ENCODE data around the gene SPOP.
"Not testable (repeated sequence)": the region's sequence is repeated elsewhere in the genome, so short reads cannot be mapped to it uniquely, and the experiment has no call there.

The SPOP gene

DNA sequence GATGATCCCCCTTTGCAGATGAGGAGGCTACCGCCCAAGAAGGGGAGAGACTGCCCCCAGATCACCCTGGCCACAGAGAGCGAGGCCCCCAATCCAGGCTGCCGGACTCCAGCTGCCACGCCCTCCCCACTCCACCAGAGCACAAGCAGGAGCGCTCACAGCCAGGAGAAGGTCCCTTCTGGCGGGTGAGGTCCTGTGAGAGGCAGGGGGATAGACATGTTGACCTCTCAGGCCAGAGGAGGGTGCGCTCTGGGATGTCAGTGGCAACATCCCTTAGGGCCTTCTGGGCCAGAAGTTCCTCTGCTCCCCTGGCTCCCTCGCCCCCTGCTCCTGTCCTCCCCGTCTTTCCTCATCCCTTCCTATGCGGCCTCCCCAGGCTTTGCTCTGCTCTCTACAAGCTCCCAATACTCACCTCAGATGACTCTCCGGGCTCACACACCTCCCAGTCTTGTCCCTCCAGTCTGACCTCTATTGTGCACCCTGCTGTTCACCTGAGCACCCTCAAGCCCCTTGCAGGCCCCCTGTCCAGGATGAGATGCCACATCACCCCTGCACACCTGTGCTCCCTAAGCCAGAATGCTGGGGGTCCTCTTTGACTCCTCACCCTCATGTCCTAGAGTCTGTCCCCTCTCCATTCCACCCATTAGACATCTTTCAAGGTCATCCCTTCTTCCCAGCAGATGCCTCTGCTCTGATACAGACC is 107.2 kb downstream of the SPOP start:
- no peak for DNase-seq

DNA sequence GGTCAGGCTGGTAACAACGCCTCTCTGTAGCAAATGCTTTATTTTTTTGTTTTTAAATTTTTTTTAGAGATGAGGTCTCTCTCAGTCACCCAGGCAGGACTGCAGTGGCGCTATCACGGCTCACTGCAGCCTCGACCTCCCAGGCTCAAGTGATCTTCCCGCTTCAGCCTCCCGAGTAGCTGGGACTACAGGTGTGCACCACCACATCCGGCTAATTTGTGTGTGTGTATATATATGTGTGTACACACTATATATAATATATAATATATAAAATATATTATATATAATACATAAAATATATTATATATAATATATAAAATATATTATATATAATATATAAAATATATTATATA is 109.2 kb downstream of the SPOP start:
- DNase-seq, result not testable (repeated sequence)

DNA sequence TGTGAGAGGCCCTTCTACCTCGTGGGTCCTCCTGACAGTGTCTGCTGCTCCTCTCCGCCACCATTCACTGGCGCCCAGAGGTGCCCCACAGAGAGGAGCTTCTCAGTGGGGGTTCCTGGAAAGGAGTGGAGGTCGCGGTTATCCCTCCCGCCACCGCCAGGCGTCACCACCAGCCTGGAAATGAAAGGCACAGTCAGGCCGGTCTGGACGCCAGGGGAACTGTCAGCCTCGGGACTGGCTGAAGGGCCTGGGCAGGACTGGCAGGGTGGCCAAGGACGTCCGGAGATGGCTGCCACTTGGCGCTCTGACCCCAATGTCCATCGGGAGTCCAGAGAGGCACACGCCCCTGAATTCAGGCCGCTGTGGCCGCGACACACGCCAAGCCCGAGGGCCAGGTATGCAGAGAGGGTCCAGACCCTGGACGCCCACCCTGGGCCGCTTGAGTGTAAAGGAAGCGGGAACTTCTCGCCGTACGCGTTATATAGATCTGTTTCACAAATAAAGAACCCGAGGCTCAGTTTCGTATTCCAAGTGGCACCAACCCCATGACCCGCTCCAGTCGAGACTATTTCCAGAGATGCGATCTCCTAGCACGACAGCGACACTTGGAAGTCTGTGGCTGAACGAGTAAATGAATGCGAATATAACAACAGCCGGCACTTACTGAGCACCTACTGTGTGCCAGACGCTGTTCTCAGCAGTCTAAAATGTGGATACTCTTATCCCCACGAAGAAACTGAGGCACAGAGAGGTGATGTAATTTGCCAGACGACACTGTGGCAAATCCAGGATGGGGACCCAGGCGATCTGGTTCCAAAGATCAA is 109.8 kb downstream of the SPOP start:
- DNase-seq, result no peak

DNA sequence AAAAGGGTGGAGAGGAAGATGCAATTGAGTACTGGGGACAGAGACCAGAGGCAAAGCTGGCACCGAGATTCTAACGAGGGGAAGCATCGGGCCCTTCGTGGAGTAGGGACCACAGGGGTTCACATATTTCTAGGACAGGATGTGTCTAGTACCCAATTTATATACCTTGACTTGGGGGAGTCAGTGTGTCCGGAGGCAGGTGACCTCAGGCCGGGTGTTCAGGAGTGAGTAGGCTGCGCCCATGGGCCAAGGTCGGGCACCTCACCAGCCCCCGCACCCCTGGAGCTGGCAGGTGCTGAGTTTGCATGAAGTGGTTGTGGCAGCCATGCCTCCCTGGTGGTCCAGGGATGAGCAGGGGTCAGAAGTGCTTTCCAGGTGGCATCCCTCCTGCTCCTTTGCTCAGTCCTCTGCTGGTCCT is 110.8 kb downstream of the SPOP start:
- DNase-seq, result no peak

DNA sequence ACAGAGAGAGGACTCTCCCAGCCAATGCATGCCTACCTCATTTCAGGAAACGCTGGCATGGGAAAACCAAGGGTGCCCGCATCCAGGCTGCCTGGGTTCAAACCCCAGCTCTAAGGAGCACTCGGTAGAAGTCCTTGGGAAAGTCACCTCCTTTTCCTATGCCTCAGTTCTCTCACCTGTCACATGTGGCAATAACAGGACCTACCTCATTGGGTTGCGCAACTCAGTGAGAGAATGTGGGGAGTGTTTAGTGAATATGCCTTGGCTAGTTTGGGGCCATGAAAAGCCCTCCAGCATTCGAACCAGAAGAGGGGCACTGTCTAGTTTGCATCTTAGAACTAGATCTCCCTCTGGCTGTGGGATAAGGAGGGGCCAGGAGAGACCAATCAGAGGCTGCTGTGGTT is 111.2 kb downstream of the SPOP start:
- no peak for DNase-seq

DNA sequence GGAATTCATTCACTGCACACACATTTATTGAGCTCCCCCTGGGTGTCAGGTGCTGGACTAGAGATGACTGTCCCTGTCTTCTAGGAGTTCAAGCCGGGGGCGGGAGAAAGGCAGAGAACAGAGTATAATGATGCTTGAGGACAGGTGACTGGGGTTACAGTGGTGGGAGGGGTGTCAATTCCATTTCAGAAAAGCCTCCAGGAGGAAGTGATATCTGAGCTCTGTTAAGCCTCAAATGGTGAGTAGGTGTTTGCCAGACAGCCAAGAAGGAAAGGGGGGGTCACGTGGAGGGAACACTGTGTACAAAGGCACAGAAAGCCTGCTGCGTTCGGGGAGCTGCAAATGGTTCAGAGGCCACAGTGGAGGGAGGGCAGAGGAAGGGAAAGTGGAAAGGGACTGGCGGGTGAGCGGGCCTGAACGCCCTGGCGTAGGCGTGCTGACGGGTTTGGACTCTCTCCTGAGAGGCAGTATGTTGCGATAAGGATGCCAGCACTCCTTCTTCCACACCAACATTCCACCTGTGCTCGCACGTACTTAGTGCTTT is 111.9 kb downstream of the SPOP start:
- DNase-seq, result peak; percentile 62

DNA sequence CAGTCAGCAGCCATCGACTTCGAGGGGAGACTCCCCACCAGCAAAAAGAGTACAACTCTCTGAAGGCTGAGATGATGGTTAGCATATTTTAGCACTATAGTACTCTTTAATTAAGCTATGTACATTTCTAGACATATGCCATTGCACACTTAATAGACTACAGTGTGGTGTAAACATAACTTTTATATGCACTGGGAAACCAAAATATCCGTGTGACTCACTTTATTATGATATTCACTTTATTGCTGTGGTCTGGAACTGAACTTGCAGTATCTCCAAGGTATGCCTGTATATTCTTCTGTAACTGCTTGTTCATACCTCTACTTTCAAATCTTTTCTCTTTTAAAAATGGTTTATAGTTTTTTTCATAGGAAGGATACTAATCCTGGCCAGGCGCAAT is 113.3 kb downstream of the SPOP start:
- no peak for DNase-seq

DNA sequence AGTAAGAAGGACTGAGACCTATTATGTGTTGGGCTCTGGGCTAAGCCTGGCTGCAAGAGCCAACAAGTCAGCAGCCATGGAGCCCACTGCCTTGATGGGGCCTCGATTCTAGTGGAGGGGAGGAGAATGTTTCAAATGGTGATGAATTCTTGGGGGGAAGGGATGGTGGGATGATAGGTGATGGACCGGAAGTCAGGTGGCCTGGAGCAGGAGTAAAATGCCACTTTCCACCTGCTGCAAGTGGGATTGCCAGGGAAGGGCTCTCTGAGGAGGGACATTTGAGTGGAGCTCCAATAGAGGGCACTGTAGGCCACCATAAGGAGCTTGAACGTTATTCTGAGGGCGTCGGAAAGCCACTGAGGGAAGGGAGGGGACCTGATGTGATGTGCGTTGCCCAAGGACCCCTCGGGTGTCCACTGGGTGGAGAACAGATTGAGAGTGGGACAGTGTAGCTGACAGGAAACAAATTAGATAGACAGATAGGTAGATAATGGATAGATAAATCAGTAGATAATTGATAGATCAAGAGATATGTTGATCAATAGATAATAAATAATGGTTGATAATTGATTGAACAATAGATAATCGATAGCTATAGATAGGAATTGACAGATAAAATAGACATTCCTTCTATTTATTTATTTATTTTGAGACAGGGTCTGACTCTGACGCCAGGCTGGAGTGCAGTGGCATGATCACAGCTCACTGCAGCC is 120.4 kb downstream of the SPOP start:
- peak; percentile 76 for DNase-seq

DNA sequence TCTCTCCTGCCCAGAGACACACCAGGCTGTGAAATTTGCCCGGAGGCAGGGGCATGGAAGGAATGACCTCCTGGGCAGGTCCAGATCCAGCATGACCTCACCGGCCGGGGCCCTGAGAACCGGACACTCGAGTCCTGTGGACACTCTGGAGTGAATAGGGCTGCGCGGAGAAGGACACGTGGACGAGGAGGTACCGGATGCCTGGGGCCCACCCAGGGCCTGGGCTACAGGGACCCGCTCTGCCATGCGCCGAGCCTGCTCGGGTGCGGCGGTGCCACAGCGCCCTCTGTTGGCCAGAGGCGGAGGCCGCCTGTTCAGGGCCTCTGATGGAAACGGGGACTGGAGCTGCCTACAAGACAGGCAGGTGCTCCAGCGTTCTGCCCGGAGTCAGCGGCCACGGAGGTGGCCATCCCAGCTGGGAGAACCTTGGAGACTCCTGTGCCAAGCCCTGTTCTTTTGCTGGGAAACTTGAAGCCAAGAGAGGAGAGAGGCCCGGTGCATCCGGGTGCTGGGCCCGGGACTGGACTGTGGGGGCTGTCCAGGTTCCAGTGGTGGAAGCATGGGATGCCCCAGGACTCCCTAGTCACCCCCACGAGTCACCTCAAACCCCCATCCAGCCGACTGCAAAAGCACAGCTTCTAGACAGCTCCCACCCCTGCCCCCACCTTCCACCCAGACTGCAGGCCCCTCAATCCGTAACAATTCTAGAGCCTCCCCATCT is 121.5 kb downstream of the SPOP start:
- DNase-seq, result peak; percentile 51

DNA sequence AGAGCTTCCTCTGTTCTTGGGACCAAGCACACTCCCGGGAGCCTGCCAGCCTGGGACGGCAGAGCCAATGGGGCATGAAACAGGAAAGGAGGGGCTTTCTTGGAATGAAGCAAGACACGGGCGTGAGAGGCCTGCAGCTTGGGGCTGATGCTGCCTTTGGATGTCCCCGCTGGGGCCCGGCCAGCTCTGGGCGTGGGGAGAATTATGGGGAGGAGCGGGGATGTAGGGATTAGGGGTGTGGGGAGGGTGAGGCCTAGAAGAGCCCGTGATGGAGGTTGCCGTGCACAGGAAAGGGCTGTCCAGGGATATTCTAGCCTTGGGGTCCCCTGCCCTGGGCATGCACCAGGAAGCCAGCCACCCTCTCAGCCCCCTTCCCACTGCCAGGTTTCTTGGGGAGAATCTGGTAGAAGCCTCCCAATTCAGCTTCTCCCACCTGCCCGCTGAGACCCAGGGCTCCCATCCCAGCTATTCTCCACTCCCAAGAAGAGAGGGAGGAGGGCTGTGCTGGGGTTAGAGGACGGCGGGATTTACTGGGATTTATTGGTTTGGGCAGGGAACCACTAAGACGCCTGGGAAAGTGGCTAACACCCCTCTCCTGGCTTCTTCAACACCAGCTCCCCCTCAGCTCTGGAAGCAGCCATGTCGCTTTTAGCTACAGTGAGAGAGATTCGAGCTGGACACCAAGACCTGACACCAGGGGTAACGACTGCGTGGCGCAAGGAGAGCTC is 122.2 kb downstream of the SPOP start:
- DNase-seq, result no peak

DNA sequence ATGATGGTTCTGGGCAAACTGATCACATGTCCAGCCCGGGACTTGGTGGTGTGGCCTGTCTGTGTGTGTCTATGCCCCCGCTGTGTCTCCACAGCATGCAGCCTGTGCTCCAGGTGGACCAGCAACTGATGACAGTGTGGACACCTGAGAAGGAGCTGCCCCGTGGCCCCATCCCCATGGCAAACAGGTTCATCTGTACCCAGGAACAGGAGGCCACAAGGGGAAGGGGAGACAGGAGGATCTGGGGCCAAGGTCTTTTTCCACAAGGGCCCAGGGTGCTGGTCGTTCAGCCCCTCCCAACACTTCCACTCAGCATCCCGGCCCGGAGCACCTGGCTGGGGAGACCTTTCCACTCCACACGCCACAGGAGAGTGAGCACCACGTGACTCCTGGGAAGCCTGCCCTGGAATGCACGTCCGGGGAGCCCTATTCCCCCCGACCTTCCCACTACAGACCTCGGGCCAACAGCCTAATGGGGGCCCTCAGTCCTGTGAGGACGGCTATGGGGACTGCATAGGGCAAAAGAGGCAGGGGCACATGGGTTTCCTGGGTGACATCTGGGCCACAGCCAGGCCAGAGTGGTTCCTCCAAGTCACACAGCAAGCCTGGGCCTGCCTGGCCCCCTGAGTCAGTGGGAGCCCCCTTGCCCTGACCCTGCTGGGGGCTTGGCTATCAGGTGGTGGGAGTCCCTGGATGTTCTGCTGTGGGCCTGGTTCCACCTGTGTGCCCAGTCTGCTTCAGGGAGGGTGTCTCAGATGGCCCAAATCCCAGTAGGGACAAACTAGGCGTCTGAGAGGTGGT is 123.0 kb downstream of the SPOP start:
- DNase-seq, result no peak

DNA sequence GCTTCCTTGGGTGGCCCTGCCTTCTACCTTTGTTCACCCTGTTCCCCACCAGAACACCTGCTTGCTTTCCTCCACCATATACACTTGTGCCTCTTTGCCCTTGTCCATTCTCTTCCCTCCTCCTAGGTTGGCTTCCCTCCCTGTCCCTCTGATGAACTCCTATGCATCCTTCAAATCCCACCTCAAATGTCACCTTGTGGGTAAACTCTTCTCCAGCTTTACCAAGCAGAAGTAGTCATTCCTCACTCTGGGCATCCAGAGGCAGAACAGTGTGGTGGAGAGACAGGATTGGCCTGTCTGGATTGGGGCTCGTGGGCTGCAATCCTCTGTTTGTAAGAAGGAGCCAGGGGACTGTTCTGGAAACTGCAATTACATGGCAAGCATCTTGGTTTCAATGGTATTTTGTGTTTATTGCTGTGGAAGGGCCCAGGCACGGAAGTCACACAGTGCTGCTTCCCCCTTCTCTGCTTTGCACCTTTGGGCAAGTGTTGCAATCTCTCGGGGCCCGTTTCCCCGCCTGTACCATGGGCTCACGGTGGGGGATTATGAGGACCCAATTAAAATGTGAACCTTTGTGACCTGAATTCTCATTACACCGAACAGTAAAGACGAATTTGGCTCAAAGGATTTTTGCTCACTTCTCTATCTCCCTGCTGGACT is 124.1 kb downstream of the SPOP start:
- no peak for DNase-seq

DNA sequence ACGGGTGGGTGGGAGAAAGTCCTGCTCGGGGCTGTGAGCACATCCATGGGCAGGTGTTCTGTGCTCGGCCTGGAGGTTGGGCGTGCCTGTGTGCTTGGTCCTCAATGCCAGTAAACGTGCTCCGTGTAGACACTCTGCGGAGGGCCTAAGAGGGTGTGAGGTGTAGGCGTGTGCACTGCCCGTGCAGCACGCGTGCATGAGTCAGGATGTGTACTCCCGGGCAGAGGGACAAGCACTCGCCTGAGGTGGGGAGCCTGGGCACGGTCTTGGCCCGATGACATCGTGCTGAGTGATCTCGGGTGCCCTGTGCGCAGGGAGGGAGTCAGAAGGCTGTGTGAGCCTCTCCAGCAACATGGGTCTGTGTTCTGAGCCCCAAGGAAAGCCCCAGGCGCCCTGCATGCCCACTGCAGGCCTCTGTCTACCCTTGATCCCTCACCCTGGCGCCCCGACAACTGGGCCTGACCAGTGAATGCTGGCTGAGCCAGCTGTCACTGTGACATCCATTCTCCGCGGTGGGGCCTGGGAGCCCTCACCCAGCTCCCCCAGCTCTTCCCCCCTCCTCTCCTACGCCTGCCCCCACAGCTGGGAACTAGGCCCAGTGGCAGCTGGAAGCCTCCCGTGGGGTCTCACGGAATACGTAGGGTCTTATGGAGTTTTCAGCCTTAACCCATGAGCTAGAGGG is 125.7 kb downstream of the SPOP start:
- no peak for DNase-seq

DNA sequence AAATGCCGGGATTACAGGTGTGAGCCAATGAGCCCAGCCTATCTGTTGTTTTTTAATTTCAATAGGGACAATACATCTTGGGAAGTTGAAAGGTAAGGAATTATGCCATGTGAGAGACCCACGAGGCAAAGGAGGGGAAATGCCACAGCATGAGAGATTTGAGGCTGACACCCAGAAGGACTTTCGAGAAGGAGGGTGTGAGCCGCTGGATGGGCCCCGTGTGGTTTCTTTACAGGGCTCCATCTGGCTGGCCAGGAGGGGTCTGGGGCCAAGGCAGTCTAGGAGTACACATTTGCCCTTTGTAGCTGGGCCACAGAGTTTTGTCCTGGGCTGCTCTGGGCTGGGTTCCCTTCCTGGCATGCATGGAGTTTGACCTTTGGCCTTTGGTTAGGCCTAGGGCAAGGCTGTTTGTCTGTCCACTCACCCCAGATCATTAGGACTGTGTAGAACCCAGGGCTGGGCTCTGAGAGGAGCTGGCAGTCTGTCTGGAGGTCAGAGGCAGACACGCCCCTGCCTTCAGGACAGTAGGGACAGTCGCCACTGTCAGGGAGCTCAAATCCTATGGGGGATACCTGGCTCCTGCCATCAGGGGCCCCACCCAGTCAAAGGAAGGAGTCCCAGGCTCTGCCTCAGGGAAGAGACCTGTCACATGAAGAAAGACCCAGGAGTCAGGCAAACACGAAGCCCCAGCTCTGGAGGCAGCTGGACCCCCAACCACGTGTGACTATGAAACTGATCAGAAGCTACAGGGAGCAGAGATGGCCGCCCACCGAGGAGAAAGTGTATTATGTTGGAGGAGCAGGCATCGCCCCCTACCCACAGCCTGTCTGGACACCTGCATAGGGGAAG is 126.5 kb downstream of the SPOP start:
- DNase-seq, result no peak

DNA sequence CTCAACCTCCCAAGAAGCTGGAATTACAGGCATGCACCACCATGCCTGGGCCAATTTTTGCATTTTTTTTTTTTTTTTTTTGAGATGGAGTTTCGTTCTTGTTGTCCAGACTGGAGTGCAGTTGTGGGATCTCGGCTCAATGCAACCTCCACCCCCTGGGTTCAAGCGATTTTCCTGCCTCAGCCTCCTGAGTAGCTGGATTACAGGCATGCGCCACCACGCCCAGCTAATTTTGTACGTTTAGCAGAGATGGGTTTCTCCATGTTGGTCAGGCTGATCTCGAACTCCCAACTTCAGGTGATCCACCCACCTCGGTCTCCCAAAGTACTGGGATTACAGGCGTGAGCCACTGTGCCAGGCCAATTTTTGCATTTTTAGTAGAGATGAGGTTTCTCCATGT is 127.1 kb downstream of the SPOP start:
- not testable (repeated sequence) for DNase-seq

DNA sequence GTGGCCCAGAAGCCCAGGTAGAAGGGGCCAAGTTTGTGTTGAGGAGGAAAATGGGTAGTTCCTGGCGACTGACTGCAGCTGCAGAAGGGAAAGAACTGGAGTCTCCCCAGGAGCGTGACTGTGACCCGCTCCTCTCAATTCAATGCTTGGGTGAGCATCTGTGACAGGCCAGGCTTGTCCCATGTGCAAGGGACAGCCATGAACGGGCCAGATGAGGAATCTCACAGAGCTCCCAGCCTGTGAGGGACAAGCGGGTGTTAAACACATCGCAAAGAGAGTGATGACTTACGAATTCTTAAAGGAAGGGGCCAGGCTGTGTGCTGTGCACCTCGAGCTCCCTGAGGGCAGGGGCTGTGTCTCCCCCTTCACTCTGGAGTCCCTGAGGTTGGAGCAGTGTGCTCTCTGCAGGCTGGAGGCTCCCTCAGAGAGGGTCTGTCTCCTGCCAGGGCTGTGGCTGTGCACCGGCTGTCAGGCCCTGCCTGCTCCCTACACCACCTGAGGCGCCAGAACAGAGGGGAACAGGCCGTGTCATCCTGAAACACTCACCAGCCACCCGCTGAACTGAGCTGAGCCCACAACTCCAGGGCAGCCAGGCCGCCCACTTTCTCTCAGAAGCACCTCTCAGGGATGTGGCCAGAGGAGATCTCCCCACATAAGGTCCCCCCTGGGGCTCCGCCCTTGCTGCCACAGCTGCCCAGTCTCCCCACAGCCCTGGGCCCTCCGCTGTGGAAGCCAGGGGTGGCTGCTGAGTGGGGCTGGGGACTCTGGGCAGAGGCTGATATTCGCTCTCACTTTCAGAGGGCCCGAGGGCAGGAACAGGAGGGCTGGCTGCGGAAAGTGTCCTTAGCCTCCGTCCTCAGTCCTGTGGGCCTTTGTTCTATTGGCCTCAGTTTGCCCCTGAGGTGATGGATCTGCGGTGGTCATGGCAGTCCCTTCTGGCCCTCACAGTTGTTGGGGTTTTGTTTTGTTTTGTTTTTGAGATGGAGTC is 127.9 kb downstream of the SPOP start:
- DNase-seq, result no peak

DNA sequence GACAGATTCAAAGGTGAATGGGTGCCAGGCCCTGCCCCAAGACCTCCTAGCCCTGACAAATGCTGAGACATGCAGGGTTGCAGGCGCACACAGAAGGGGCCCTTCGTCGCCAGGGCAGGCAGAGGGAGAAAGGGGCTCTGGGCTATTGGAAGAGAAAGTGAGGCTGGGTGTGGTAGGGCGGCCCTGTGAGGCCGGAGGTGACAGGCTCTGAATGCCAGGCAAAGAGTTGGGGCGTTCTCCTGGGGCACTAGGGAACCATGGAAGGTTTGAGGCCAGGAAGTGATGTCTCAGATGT is 128.6 kb downstream of the SPOP start:
- no peak for DNase-seq
